Umbilical cord (tissue), 2 donors: Measurements from ENCODE around the gene ANKRD11. TPM values are rescaled to one million over a fixed set of nuclear protein-coding genes. Genes with fewer than 3 reads are reported as not detected.
"Not testable (repeated sequence)": the region's sequence is repeated elsewhere in the genome, so short reads cannot be mapped to it uniquely, and the experiment has no call there.

ENCODE experiments used
- DNase-seq: peaks from one replicate; pipeline ENCODE4 v3.0.0-alpha.2; 2015; ENCODE audit warnings: low spot score
- total RNA-seq: library from RNA; depleted of rRNA; stranded (reverse); fragments of >200 nt; gene quantifications from one replicate; pipeline ENCODE4 v1.2.3, GENCODE V29; 2014; ENCODE audit warnings: low replicate concordance; ENCODE audit not compliant: insufficient read depth

Gene ANKRD11
- total RNA-seq, 1 donor from 2014 or later, result 43.8 TPM

GRCh38 chr16:89482150-89482816 is 8.1 kb downstream of the ANKRD11 start:
- no peak for DNase-seq

GRCh38 chr16:89481356-89481955 is 8.9 kb downstream of the ANKRD11 start:
- DNase-seq, result no peak

GRCh38 chr16:89478576-89479221 is 11.7 kb downstream of the ANKRD11 start:
- DNase-seq, result no peak

GRCh38 chr16:89476811-89477261 is 13.5 kb downstream of the ANKRD11 start:
- no peak for DNase-seq

GRCh38 chr16:89476379-89476778 is 14.0 kb downstream of the ANKRD11 start:
- DNase-seq, result no peak

- no peak for DNase-seq
Observed at GRCh38 chr16:89475144-89475543, 15.2 kb downstream of the ANKRD11 start.

- no peak for DNase-seq
Observed at GRCh38 chr16:89473791-89474414, 16.5 kb downstream of the ANKRD11 start.

GRCh38 chr16:89473136-89473712 is 17.1 kb downstream of the ANKRD11 start:
- no peak for DNase-seq

- no peak for DNase-seq
Observed at GRCh38 chr16:89472711-89473075, 17.7 kb downstream of the ANKRD11 start.

- DNase-seq, result no peak
Observed at GRCh38 chr16:89467382-89467781, 23.0 kb downstream of the ANKRD11 start.

- no peak for DNase-seq
Observed at GRCh38 chr16:89466920-89467319, 23.4 kb downstream of the ANKRD11 start.

GRCh38 chr16:89463312-89463711 is 27.0 kb downstream of the ANKRD11 start:
- DNase-seq, result not testable (repeated sequence)

GRCh38 chr16:89462639-89463038 is 27.7 kb downstream of the ANKRD11 start:
- DNase-seq, result not testable (repeated sequence)

- DNase-seq, result not testable (repeated sequence)
Observed at GRCh38 chr16:89461890-89462289, 28.5 kb downstream of the ANKRD11 start.

GRCh38 chr16:89460556-89460955 is 29.8 kb downstream of the ANKRD11 start:
- no peak for DNase-seq

- no peak for DNase-seq
Observed at GRCh38 chr16:89458967-89459366, 31.4 kb downstream of the ANKRD11 start.

- no peak for DNase-seq
Observed at GRCh38 chr16:89458551-89458950, 31.8 kb downstream of the ANKRD11 start.

GRCh38 chr16:89456419-89456959 is 33.9 kb downstream of the ANKRD11 start:
- DNase-seq, result no peak

- DNase-seq, result no peak
Observed at GRCh38 chr16:89455692-89456091, 34.7 kb downstream of the ANKRD11 start.

GRCh38 chr16:89455178-89455577 is 35.2 kb downstream of the ANKRD11 start:
- no peak for DNase-seq

GRCh38 chr16:89454378-89455125 is 35.8 kb downstream of the ANKRD11 start:
- DNase-seq, result not testable (repeated sequence)
